GM23338 (cell line): Measurements from ENCODE around the gene PARD3.

Experiments
- CTCF ChIP-seq, 2 experiments: fragments of 200-600 bp in 1 of 2; sonication (generic) in 1 of 2; conservative IDR thresholded peaks; 2 replicates each; pipeline versions ENCODE4 v1.5.1 to v1.6.1; 2016 to 2017; ENCODE audit warnings: antibody characterized with exemption in 2 of 2, low read depth in 2 of 2, mild to moderate bottlenecking in 2 of 2, moderate library complexity in 1 of 2
- EZH2 ChIP-seq: fragments of 200-600 bp; sonication (generic); IDR thresholded peaks from one replicate; pipeline ENCODE4 v1.8.0; 2017; ENCODE audit warnings: antibody characterized with exemption, mild to moderate bottlenecking, low read depth; ENCODE audit not compliant: unreplicated experiment
- POLR2AphosphoS5 ChIP-seq: IDR thresholded peaks from 2 replicates; pipeline ENCODE4 v1.6.1; 2016; ENCODE audit warnings: antibody characterized with exemption, low read depth
- ZNF114 ChIP-seq: fragments of 250-450 bp; sonication (Bioruptor Pico); IDR thresholded peaks from 2 replicates; pipeline ENCODE4 v1.5.0; 2020; ENCODE audit warnings: mild to moderate bottlenecking, moderate library complexity
- ZNF331 ChIP-seq: fragments of 250-450 bp; sonication (Bioruptor Pico); IDR thresholded peaks from 2 replicates; pipeline ENCODE4 v1.5.0; 2020; ENCODE audit warnings: low read depth, mild to moderate bottlenecking, moderate library complexity

GRCh38 chr10:34811126-34811967 is 3.7 kb downstream of the PARD3 start:
- TF ChIP-seq CTCF (conservative IDR thresholded peaks at IDR 0.05; ENCODE audit: low read depth in 2 of 2) (no peak), POLR2AphosphoS5 (no peak), EZH2 (no peak), ZNF331 (CRISPR knock-in tag) (no peak), ZNF114 (CRISPR knock-in tag) (no peak)
